A673 (cell line): ENCODE results near the gene AUNIP.

Experiments
- EZH2 ChIP-seq: fragments of 200-600 bp; sonication (generic); IDR thresholded peaks from 2 replicates; pipeline ENCODE4 v1.6.1; 2017; ENCODE audit warnings: borderline replicate concordance, low read depth, mild to moderate bottlenecking, mixed read lengths, antibody characterized with exemption, low read length; ENCODE audit not compliant: poor library complexity, severe bottlenecking
- TF ChIP-seq, protein P1 (sequence below): fragments of 300-800, 200-600 bp; sonication (generic); conservative IDR thresholded peaks from 2 replicates; pipeline ENCODE4 v1.5.1; 2017; ENCODE audit warnings: low read depth, mild to moderate bottlenecking, antibody characterized with exemption, low read length, moderate library complexity, mixed read lengths

DNA sequence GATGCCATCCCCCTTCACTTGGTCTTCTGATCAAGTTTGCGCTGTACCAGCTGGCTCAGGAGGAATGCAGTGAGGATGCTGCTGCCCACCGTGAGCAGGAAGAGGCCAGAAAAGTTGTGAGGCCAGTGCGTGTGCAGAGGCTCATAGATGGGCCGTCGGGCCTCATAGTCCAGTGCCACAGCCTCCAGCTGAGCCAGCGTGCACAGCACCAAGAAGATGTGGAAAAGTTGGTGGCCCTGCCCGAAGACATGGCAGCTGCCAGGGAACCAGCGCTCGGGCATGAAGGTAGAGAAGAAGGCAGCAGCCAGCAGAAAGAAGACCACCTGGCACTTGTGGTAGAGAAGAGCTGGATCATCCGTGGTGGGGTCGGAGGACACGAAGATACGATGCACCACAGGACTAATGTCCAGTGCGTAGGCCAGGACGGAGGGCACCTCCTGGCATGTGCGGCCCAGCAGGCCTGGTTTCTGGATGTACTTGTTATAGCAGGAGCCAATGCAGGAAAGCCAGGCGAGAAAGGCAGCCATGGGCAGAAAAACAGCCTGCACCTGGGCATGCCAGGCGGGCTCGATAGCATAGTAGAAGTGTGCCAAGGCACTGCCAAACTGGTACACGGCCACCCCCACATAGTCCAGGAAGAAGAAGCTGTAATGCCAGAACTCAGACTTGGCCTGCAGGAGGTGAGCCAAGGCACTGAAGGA lies 3.7 kb upstream of the AUNIP start:
- TF ChIP-seq, protein P1, sequence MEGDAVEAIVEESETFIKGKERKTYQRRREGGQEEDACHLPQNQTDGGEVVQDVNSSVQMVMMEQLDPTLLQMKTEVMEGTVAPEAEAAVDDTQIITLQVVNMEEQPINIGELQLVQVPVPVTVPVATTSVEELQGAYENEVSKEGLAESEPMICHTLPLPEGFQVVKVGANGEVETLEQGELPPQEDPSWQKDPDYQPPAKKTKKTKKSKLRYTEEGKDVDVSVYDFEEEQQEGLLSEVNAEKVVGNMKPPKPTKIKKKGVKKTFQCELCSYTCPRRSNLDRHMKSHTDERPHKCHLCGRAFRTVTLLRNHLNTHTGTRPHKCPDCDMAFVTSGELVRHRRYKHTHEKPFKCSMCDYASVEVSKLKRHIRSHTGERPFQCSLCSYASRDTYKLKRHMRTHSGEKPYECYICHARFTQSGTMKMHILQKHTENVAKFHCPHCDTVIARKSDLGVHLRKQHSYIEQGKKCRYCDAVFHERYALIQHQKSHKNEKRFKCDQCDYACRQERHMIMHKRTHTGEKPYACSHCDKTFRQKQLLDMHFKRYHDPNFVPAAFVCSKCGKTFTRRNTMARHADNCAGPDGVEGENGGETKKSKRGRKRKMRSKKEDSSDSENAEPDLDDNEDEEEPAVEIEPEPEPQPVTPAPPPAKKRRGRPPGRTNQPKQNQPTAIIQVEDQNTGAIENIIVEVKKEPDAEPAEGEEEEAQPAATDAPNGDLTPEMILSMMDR: no peak
- TF ChIP-seq EZH2: no peak
